ENCODE measurements around the gene PAIP2.
"Not testable (repeated sequence)": the region's sequence is repeated elsewhere in the genome, so short reads cannot be mapped to it uniquely, and the experiment has no call there.

Gene PAIP2

DNA sequence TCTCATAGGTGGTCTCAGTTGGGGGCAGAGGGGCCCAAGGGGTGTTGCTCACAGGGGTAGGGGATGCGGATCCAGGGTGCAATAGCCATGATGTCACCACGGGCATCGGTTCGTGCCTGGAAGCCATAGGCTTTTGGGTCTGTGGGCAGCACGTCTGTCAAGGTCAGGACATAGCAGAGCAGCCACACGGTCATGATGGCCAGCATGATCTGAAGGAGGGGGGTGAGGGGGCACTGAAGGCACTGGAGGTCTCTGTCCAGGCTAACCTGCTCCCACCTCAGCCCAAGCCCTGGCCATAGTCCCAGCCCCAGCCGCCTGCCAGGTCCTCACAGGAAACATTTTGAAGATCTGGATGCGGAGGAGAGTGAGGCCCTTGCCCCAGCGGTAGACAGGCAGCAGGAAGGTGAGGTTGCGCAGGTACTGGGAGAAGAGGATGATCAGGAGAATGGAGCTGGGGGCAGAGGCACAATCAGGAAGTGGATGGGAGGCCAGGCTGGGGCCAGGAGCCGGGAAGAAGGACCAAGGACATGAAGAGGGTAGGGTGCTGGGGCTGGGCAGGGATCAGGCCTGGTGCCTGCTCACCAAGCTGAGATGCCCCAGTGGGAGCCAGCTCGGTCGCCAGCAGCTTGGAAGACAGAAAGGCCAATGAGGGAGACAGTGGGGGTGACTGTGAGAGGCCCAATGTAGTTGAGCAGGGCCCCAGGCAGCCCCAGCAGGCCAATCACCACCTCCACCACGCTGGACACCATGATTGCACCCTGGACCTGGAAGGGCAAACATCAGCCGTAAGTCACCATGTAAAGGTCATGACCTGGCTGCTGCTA, 38.2 kb downstream of the PAIP2 start:
- DNase-seq, result no peak

GRCh38 chr5:139381837-139382761, 40.4 kb downstream of the PAIP2 start:
- no peak for DNase-seq

DNA sequence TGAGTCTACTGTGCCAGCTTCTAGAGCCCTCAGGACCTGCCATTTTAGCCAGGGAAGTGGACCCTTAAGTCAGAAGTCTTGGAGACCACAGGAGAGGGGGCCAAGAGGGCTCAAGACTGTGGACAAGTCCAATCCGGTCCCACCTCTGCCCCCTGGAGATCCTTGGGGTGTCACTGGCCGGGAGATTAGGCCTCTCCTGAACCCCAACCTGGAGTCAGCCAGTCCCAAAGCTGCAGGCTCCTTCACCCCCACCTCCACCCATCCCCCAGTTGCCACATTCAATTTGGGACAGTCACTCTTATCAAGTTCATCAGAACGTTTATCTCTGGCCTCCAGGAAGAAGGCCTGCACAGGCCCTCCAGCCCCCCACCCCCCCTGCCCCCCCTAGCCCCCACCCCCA, 41.2 kb downstream of the PAIP2 start:
- no peak for DNase-seq

DNA sequence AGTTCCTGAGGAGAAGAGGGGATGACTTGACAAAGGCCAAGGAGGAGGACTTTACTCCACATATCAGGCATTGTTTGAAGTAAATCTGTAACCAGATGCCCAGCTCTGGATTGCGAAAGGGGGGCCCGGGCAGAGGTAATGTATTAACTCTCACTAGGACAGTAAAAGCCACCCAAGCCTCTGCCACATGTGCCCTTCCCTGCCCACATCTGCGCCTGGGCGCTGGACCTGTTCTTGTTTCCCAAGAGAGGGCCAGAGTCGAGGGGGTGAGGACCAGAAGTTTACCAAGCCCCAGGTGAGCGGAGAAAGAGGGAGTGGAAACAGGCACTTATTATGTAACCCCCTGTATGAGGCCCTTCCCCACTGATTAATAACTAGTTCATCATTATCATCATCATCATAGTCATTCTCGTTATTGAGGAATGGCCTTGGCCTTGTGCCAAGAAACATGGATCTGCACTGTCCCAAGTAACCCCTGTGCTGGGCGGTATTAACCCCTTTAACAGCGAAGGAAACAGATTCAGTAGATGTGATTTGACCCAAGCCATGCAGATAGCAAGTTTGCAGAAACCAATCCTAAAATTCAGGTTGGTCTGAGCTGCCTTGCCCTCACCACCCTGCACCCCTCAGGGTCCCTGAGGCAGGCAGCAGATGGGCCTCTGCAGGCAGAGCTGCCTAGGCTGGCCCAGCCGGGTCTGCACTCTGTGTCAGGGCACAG, 41.8 kb downstream of the PAIP2 start, which contains the start of gene SLC23A1:
SLC23A1 (minus strand) TSS at position 23 of the 718 bp plus-strand sequence. CDS start 44 bp downstream, outside the sequence.
- DNase-seq, result peak; percentile 7

DNA sequence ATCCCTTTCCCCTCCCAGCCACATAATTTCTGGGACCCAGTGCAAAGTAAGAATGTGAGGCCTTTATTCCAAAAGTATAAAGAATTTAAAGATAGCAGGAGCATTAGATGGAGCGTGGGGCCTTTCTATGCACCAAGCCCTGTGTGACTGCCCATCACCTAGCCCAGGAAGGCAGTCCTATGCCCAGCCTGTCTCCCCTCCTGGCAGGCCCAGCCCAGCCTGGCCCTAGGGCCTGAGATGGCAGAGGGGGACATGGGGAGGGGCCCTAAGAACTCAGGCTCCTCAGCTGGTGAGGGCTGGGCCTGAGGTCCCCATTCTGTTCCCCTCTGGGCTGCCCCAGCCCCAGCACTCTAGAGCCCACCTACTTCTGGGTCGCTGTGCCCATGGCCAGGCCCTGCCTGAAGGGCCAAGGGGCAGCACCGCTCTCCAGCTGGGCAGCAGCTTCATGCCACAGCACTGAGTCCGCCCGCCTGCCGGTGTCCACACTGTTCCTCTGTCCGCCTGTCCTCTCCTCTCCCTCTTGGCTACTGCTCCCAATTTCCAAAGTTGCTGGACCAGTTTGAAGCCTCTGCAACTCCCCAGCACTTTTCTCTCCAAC, 42.4 kb downstream of the PAIP2 start:
- no peak for DNase-seq

GRCh38 chr5:139384591-139385051, 43.0 kb downstream of the PAIP2 start:
- DNase-seq, result no peak

DNA sequence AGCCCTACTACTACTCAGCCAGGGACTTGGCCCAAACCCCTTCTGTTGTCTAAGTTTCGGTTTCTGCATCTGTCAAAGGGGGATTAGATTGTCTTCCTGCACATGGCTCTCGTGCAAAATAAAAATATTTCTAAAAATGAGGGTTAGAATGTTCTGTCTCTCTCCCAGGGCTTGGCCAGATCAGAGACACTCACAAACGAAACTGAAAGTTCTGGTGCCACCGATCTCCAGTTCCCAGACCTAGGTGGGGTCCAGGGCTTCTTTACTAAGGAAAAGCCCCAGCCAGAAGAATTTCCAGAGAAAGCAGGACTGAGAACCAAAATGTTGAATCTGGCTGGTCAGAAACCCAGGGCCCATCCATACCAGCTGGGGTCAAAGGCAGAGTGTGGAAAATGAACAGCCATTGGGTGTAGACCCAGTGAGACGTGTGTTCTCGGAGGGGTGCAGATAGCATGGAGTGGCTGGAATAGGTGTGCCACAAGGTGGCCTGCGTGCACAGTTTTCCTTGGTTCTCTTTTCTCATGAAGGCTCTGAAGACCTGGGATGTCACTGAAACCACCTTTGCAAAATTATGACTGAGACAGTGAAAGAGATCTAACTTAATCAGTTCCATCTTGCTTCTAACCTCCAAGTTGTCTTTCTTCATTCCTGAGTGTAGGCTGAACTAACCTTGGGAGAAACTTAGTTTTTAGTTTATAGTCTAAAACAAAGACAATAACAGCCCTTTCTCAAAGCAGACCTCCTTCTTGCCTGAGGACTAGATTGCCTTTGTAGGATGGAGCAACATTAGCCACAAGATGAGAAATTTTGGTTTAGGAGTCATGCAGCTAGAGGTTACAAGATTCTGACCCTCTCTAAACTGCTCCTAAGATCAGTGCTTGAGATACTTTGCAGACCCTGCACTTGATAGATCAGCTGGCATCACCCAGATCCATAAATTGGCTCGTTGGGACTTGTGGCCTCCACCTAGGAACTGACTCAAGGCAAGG, 43.7 kb downstream of the PAIP2 start:
- no peak for DNase-seq

DNA sequence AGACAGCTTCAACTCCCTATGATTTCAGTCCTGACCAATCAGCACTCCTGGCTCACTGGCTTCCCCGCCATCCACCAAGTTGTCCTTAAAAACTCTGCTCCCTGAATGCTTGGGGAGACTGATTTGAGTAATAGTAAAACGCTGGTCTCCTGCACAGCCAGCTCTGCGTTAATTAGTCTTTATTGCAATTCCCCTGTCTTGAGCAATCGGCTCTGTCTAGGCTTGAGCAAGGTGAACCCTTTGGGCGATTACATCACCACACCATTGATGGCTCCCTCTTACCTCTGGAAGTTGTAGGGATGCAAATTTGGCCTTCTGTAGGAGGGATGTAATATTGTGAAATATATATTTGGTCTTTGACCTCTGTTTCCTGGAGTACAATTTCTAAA, 44.4 kb downstream of the PAIP2 start:
- no peak for DNase-seq

DNA sequence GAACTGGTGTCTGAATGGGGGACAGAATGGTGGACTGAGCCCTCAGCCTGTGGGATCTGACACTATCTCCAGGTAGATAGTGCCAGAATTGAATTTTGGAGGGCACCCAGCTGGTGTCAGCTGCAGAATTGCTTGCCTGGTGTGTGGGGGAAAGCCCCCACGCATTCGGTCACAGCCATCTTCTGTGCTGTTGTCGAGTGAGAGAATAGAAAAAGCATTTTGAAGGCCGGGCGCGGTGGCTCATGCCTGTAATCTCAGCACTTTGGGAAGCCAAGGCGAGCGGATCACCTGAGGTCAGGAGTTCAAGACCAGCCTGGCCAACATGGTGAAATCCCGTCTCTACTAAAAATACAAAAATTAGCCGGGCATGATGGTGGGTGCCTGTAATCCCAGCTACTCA, 45.3 kb downstream of the PAIP2 start:
- not testable (repeated sequence) for DNase-seq

GRCh38 chr5:139387611-139388197, 46.0 kb downstream of the PAIP2 start:
- no peak for DNase-seq

GRCh38 chr5:139388198-139388821, 46.7 kb downstream of the PAIP2 start:
- no peak for DNase-seq

DNA sequence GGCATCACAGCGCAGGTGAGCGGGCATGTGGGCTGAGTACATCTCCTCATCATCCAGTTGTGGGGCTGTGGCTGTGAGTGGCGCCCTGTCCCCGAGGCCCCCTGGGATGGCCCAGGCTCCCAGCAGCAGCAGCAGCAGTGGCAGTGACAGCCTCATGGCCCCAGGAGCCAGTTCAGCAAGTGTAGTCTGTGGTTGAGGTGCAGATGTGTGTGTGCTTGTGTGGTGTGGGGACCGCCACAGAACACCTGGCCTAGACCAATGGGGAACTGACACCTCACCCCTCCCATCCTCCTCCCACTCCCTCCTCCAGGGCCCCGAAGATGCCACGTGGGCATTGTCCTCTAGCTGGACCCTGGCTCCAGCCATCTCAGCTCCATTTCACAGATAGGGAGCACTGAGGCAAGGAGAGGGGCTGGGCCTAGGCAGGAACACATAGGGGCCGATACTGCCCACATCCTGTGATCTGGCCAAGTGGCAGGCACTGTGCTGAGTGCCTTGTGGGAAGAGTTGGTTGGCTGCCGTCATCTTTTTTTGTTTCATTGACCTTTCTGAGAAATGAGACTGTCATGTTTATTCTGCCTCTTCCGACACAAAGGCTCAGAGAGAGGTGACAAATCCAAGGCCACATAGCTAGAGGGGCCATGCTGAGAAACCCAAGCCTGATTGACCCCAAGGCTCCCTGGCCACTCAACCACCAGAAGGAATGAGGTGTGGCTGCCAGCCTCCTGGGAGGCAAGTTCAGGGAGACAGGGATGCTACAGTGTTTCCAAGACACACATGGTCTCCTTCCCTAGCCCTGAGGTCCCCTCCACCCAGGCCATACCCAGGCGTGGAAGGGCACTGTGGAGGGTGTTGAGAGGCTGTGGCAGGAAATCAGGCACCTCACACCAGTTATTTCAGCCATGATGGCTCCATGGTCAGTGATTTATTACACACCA, 48.3 kb downstream of the PAIP2 start, which contains the start of gene MZB1:
MZB1 (minus strand) TSS at position 213 of the 938 bp plus-strand sequence; CDS start at position 156, 57 bp downstream.
- no peak for DNase-seq

GRCh38 chr5:139390639-139391569, 49.2 kb downstream of the PAIP2 start:
- DNase-seq, result no peak

- DNase-seq, result no peak
These were observed 50.1 kb downstream of the PAIP2 start for GRCh38 chr5:139391570-139392323.

DNA sequence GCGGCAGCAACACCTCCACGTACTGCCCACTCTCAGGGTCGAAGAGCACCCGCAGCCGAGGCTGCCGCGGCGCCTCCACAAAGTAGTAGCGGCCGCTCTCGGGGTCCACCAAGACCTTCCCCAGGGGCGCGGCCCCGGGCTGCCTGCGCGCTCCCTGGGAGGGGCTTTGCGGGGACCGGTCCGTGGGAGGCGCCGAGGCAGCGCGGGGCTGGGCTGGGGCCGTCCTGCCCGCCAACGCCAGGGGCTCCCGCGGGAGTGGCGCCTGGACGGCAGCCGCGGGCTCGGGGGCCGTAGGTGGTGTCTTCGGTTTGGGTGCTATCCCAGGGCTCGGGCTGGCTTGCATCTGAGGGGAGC, 50.6 kb downstream of the PAIP2 start:
- DNase-seq, result no peak

- no peak for DNase-seq
These were observed 51.2 kb downstream of the PAIP2 start for GRCh38 chr5:139392678-139393496.

Measured in NCI-H2171 (cell line).